Neuronal stem cell (in vitro differentiated cells): ENCODE data around the gene ODAD3.
"Not testable (repeated sequence)": the region's sequence is repeated elsewhere in the genome, so short reads cannot be mapped to it uniquely, and the experiment has no call there.

ENCODE experiments used
- DNase-seq: peaks from one replicate; pipeline ENCODE4 v3.0.0-alpha.2; 2013; ENCODE audit warnings: low spot score
- H2AFZ ChIP-seq: one replicate; pipeline ENCODE4 v1.6.1; 2013; ENCODE audit warnings: mild to moderate bottlenecking, low read length, inconsistent platforms
- H2AK5ac ChIP-seq: 2 replicates; pipeline ENCODE4 v1.6.1; 2013; ENCODE audit warnings: low read depth, mild to moderate bottlenecking, inconsistent platforms, low read length, moderate library complexity, mixed read lengths
- H2BK120ac ChIP-seq: 2 replicates; pipeline ENCODE4 v1.6.1; 2013; ENCODE audit warnings: low read depth, mild to moderate bottlenecking, inconsistent platforms, low read length, moderate library complexity, mixed read lengths
- H2BK12ac ChIP-seq: one replicate; pipeline ENCODE4 v1.6.1; 2013; ENCODE audit warnings: low read length, inconsistent platforms
- H2BK15ac ChIP-seq: 2 replicates; pipeline ENCODE4 v1.6.1; 2013; ENCODE audit warnings: mild to moderate bottlenecking, low read length, inconsistent platforms, mixed read lengths
- H2BK5ac ChIP-seq: one replicate; pipeline ENCODE4 v1.6.1; 2013; ENCODE audit warnings: inconsistent platforms, mild to moderate bottlenecking, low read length, moderate library complexity
- H3K14ac ChIP-seq: one replicate; pipeline ENCODE4 v1.6.1; 2013; ENCODE audit warnings: low read length, inconsistent platforms
- H3K18ac ChIP-seq: 2 replicates; pipeline ENCODE4 v1.6.1; 2013; ENCODE audit warnings: low read length, inconsistent platforms
- H3K23ac ChIP-seq: 2 replicates; pipeline ENCODE4 v1.6.1; 2013; ENCODE audit warnings: low read depth, mild to moderate bottlenecking, mixed read lengths, low read length, inconsistent platforms; ENCODE audit not compliant: poor library complexity
- H3K27ac ChIP-seq: replicated peaks from 3 replicates; pipeline ENCODE4 v1.5.1; 2013; ENCODE audit warnings: low read length, inconsistent platforms
- H3K27me3 ChIP-seq, 3 experiments: 2 replicates each; pipeline ENCODE4 v1.6.1; 2013; ENCODE audit warnings: low read length in 3 of 3, mild to moderate bottlenecking in 2 of 3, inconsistent platforms in 1 of 3, low read depth in 1 of 3, mixed read lengths in 1 of 3, moderate library complexity in 1 of 3; ENCODE audit not compliant: control insufficient read depth in 3 of 3, insufficient read depth in 3 of 3
- H3K36me3 ChIP-seq, 2 donors: replicated peaks in 1 of 2; 2 replicates each; pipeline ENCODE4 v1.6.1; 2013; ENCODE audit warnings: low read length in 2 of 2; ENCODE audit not compliant: control insufficient read depth in 2 of 2, insufficient read depth in 2 of 2
- H3K4ac ChIP-seq: 2 replicates; pipeline ENCODE4 v1.6.1; 2013; ENCODE audit warnings: inconsistent platforms, mild to moderate bottlenecking, low read length, moderate library complexity
- H3K4me1 ChIP-seq, 2 donors: 1 replicate in 1 of 2; 2 replicates in 1 of 2; pipeline ENCODE4 v1.6.1; 2013; ENCODE audit warnings: low read length in 2 of 2, low read depth in 1 of 2; ENCODE audit not compliant: control insufficient read depth in 2 of 2, insufficient read depth in 1 of 2
- H3K4me2 ChIP-seq: one replicate; pipeline ENCODE4 v1.6.1; 2013; ENCODE audit warnings: mild to moderate bottlenecking, low read length, inconsistent platforms; ENCODE audit not compliant: insufficient read depth, poor library complexity, severe bottlenecking
- H3K4me3 ChIP-seq, 2 donors: 2 replicates each; pipeline ENCODE4 v1.5.1; 2013; ENCODE audit warnings: low read length in 2 of 2, mild to moderate bottlenecking in 2 of 2, inconsistent platforms in 1 of 2, moderate library complexity in 1 of 2
- H3K79me1 ChIP-seq: one replicate; pipeline ENCODE4 v1.6.1; 2013; ENCODE audit warnings: low read depth, mild to moderate bottlenecking, inconsistent platforms, low read length, moderate library complexity
- H3K9ac ChIP-seq: one replicate; pipeline ENCODE4 v1.6.1; 2013; ENCODE audit warnings: mild to moderate bottlenecking, low read depth, low read length, inconsistent platforms; ENCODE audit not compliant: poor library complexity
- H3K9me3 ChIP-seq, 2 donors: replicated peaks in 1 of 2; 2 replicates each; pipeline versions ENCODE3 to v1.6.1; 2013; ENCODE audit warnings: low read length in 2 of 2, mild to moderate bottlenecking in 2 of 2, inconsistent platforms in 1 of 2, low read depth in 1 of 2, mixed read lengths in 1 of 2, moderate library complexity in 1 of 2; ENCODE audit not compliant: control insufficient read depth in 2 of 2, insufficient read depth in 1 of 2
- H4K8ac ChIP-seq: one replicate; pipeline ENCODE4 v1.6.1; 2013; ENCODE audit warnings: low read depth, mild to moderate bottlenecking, inconsistent platforms, low read length, moderate library complexity
- H4K91ac ChIP-seq: one replicate; pipeline ENCODE4 v1.6.1; 2013; ENCODE audit warnings: low read length, low read depth, mild to moderate bottlenecking, inconsistent platforms; ENCODE audit not compliant: poor library complexity
- WGBS, 2 donors: extraction: QIAGEN DNeasy Blood & Tissue Kit; methylation state at CpG; one replicate each; pipeline ENCODE4 v1.1.7; 2013; ENCODE audit warnings: missing lambda C conversion rate in 2 of 2, mixed read lengths in 1 of 2; ENCODE audit not compliant: insufficient read length in 2 of 2, insufficient replicate concordance in 1 of 2; ENCODE audit errors: extremely low coverage in 2 of 2; 5-methylcytosine and 5-hydroxymethylcytosine counted together

Gene ODAD3

DNA sequence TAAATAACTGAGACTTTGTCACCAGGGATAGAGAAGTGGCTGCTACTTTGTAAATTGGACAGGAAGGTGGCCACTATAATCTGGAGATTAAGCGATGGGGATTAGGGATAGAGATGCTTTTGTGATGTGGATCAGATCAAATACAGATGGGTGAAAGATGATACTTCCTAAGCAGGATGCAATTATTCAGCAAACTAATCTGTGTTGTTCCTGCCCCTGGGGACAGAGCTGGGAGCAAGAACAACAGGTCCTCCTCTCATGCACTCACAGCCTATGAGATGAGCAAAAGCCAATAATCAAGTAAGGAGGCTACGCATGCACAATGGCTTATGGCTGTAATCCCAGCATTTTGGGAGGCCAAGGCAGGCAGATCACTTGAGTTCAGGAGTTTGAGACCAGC, 20.4 kb downstream of the ODAD3 start:
- Histone ChIP-seq H2BK120ac (no peak overlapping the region), H3K36me3 (no peaks in the 10 kb centered on the region), H3K4me1 (peaks cover 4 to 5% of the 10 kb centered on the region in 2 donors), H2BK15ac (no peak overlapping the region), H3K23ac (no peak overlapping the region), H3K9me3 (peaks cover 0 to 5% of the 10 kb centered on the region in 2 donors), H4K91ac (no peak overlapping the region), H3K4ac (no peak overlapping the region), H3K9ac (no peak overlapping the region), H3K4me3 (no peak overlapping the region), H2AK5ac (no peak overlapping the region), H2AFZ (no peak overlapping the region), H3K27me3 (peaks cover 11 to 31% (median 28%) of the 10 kb centered on the region in 3 experiments), H4K8ac (no peak overlapping the region), H3K18ac (no peak overlapping the region), H3K27ac (no peak overlapping the region), H2BK12ac (no peak overlapping the region), H3K4me2 (no peak overlapping the region), H3K14ac (no peak overlapping the region), H2BK5ac (no peak overlapping the region), H3K79me1 (no peaks in the 10 kb centered on the region)
- no peak for DNase-seq
- no CpG with 5 or more reads among the region's 2 CpGs for WGBS, 2 donors

DNA sequence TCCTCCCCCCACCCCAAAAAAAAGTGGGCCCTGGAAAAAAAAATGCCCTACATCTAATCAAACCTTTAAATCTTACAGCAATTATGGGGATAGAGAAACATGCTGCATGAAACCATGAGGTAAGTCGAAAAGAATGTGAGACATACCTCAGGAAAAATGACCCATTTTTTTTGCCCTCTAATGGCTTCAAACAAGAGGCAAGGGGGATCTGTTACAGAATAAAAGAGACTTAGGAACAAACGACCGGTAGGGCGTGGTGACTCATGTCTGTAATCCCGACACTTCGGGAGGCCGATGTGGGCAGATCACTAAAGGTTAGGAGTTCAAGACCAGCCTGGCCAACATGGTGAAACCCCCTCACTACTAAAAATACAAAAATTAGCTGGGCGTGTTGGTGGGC, 24.2 kb downstream of the ODAD3 start:
- H3K23ac ChIP-seq = no peak overlapping the region
- H3K9ac ChIP-seq = no peak overlapping the region
- no peak overlapping the region for H3K27ac ChIP-seq
- no peaks in the 10 kb centered on the region for H3K79me1 ChIP-seq
- H2AFZ ChIP-seq = no peak overlapping the region
- no peak overlapping the region for H2BK5ac ChIP-seq
- no peak overlapping the region for H2AK5ac ChIP-seq
- H3K18ac ChIP-seq = no peak overlapping the region
- H2BK15ac ChIP-seq = no peak overlapping the region
- H3K36me3 ChIP-seq = no peaks in the 10 kb centered on the region
- H2BK120ac ChIP-seq = no peak overlapping the region
- DNase-seq = no peak
- no peak overlapping the region for H2BK12ac ChIP-seq
- H3K4ac ChIP-seq = no peak overlapping the region
- H4K8ac ChIP-seq = no peak overlapping the region
- no peak overlapping the region for H3K4me2 ChIP-seq
- H3K27me3 ChIP-seq = peaks cover 0 to 15% (median 5%) of the 10 kb centered on the region in 3 experiments
- H3K4me1 ChIP-seq = peaks cover 0 to 2% of the 10 kb centered on the region in 2 donors
- H4K91ac ChIP-seq = no peak overlapping the region
- no CpG with 5 or more reads among the region's 8 CpGs for WGBS, 2 donors
- H3K14ac ChIP-seq = no peak overlapping the region
- H3K4me3 ChIP-seq = no peak overlapping the region
- no peaks in the 10 kb centered on the region for H3K9me3 ChIP-seq

DNA sequence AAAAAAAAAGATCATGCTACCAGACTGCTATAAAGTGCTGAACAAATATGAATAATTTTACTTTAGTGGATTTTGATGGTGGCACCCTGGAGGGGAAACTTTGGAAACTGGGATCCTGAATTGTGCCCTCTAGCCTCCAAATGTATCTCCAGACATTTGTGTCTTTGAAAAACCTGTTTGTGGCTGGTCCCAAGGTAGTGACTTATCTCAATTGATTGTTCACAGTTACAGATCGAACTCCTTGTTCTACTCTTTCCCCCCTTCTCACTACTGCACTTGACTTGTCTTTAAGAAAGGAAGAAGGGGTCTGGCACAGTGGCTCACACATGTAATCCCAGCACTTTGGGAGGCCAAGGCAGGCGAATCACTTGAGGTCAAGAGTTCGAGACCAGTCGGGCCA, 26.3 kb downstream of the ODAD3 start:
- no peak overlapping the region for H2AK5ac ChIP-seq
- no peak overlapping the region for H2BK15ac ChIP-seq
- no peak overlapping the region for H3K27ac ChIP-seq
- WGBS, 2 donors = no CpG with 5 or more reads among the region's 4 CpGs
- no peaks in the 10 kb centered on the region for H3K36me3 ChIP-seq
- H4K8ac ChIP-seq = no peak overlapping the region
- H3K9me3 ChIP-seq = no peaks in the 10 kb centered on the region
- H3K4me1 ChIP-seq = peaks cover 2 to 8% of the 10 kb centered on the region in 2 donors
- no peak overlapping the region for H2BK5ac ChIP-seq
- H2AFZ ChIP-seq = no peak overlapping the region
- no peak overlapping the region for H3K4ac ChIP-seq
- H3K14ac ChIP-seq = no peak overlapping the region
- no peak overlapping the region for H3K9ac ChIP-seq
- H3K4me3 ChIP-seq = no peak overlapping the region
- no peak overlapping the region for H3K18ac ChIP-seq
- DNase-seq = no peak
- H3K4me2 ChIP-seq = no peak overlapping the region
- H2BK120ac ChIP-seq = no peak overlapping the region
- no peak overlapping the region for H2BK12ac ChIP-seq
- no peaks in the 10 kb centered on the region for H3K79me1 ChIP-seq
- no peak overlapping the region for H4K91ac ChIP-seq
- H3K23ac ChIP-seq = no peak overlapping the region
- peaks cover 0 to 12% (median 5%) of the 10 kb centered on the region in 3 experiments for H3K27me3 ChIP-seq

DNA sequence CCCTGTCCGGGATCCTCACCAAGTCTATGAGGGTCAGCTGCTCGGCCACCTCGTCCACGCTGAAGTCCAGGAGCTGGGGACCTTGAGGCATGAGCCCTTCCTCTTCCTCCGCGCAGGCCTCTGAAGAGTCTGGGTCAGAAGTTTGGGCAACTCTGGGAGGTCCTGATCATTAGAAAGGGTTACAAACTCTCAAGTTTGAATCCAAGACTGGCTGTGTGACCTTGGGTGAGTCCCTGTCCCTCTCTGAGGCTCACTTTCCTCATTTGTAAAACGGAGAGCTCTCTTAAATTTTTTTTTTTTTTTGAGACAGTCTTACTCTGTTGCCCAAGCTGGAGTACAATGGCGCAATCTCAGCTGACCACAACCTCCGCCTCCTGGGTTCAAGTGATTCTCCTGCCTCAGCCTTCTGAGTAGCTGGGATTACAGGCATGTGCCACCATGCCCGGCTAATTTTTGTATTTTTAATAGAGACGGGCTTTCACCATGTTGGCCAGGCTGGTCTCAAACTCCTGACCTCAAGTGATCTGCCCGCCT, 28.2 kb downstream of the ODAD3 start:
- not testable (repeated sequence) for H4K91ac ChIP-seq, H3K4ac ChIP-seq, H3K9me3 ChIP-seq, H2AK5ac ChIP-seq, H3K4me3 ChIP-seq, H3K79me1 ChIP-seq, H2BK15ac ChIP-seq, H3K27ac ChIP-seq, H3K9ac ChIP-seq, H2BK12ac ChIP-seq, H4K8ac ChIP-seq, H2BK5ac ChIP-seq, H3K36me3 ChIP-seq, H3K18ac ChIP-seq, H3K4me2 ChIP-seq, H2BK120ac ChIP-seq, H3K4me1 ChIP-seq, H3K14ac ChIP-seq, DNase-seq, H3K23ac ChIP-seq
- Histone ChIP-seq H2AFZ (peak overlapping the region; percentile 66), H3K27me3 (peaks cover 0 to 12% (median 5%) of the 10 kb centered on the region in 3 experiments)
- no CpG with 5 or more reads among the region's 12 CpGs for WGBS, 2 donors
